ENCODE results near the gene ARIH1.

GRCh38 chr15:72451224-72451623 is 22.9 kb upstream of the ARIH1 start:
- TF ChIP-seq CTCF (IDR thresholded peaks at IDR 0.05), result no peak
- no peak for TF ChIP-seq POLR2A (IDR thresholded peaks at IDR 0.05)

Measured in uterus (tissue), 2 donors.